Mucosa of stomach (tissue), 1 donor: ENCODE measurements around the gene ACP6.
"Not testable (repeated sequence)": the region's sequence is repeated elsewhere in the genome, so short reads cannot be mapped to it uniquely, and the experiment has no call there.

Experiments used
- H3K27me3 ChIP-seq: one replicate; pipeline ENCODE4 v1.7.0; 2013; ENCODE audit warnings: mild to moderate bottlenecking, low read length; ENCODE audit not compliant: control insufficient read depth, insufficient read depth
- H3K36me3 ChIP-seq: one replicate; pipeline ENCODE4 v1.7.0; 2013; ENCODE audit warnings: low read length; ENCODE audit not compliant: control insufficient read depth, insufficient read depth
- H3K4me1 ChIP-seq: one replicate; pipeline ENCODE4 v1.7.0; 2013; ENCODE audit warnings: mild to moderate bottlenecking, low read length; ENCODE audit not compliant: control insufficient read depth, insufficient read depth
- H3K4me3 ChIP-seq: one replicate; pipeline ENCODE4 v1.7.0; 2013; ENCODE audit warnings: low read length
- H3K9ac ChIP-seq: one replicate; pipeline ENCODE4 v1.7.0; 2013; ENCODE audit warnings: mild to moderate bottlenecking, low read length, moderate library complexity
- H3K9me3 ChIP-seq: one replicate; pipeline ENCODE4 v1.7.0; 2013; ENCODE audit warnings: mild to moderate bottlenecking, low read length, moderate library complexity; ENCODE audit not compliant: control insufficient read depth
- donor health status: Pancreatic carcinoma.

The ACP6 gene

DNA sequence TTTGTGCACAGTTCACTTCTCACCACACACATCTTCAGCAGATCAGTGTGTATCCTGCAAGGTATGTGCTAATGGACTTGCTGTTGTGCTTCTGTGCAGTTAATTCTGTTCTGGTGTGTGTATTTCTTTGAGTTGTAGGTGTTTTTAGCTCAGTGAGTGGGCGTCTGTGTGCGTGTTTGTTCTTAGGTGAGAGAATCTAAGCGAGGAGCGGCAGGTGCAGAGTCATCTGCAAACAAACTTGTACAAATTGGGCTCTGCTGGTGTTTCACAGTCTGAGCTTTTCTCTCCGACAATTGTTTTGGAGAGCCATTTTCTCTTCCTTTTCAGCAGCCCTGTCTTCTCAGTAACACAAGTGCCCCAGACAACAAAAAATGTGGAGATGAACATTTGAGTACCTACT is 43.6 kb downstream of the ACP6 start:
- Histone ChIP-seq H3K9me3 (no peaks in the 10 kb centered on the region), H3K9ac (no peak overlapping the region), H3K36me3 (no peaks in the 10 kb centered on the region), H3K27me3 (no peaks in the 10 kb centered on the region), H3K4me1 (peaks cover 7% of the 10 kb centered on the region), H3K4me3 (no peak overlapping the region)

DNA sequence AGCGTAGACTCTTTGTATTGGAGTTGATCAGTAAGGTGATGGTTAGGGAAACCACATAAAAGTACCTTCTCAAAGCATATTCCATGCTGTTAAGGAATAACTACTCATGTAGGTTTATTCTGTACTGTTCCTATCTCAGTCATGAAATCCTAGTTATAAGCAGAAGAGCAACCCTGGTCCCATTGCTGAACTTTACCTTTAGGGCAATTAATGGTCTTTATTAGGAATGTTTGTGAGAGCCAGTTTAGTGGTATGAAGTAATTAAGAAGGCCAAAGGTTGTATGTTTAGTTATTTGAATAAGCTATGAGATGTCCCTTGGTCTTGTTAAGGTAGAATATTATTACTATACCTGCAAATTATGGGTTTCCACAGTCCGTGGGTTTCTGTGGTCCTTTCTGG is 44.0 kb downstream of the ACP6 start:
- Histone ChIP-seq H3K4me1 (peaks cover 7% of the 10 kb centered on the region), H3K9ac (no peak overlapping the region), H3K9me3 (no peaks in the 10 kb centered on the region), H3K36me3 (no peaks in the 10 kb centered on the region), H3K4me3 (no peak overlapping the region), H3K27me3 (no peaks in the 10 kb centered on the region)

- Histone ChIP-seq H3K9me3 (no peaks in the 10 kb centered on the region), H3K9ac (no peak overlapping the region), H3K36me3 (no peaks in the 10 kb centered on the region), H3K4me1 (peaks cover 7% of the 10 kb centered on the region), H3K4me3 (no peak overlapping the region), H3K27me3 (no peaks in the 10 kb centered on the region)
These were observed 44.8 kb downstream of the ACP6 start for GRCh38 chr1:147625362-147625995.

- Histone ChIP-seq H3K9ac (no peak overlapping the region), H3K27me3 (no peaks in the 10 kb centered on the region), H3K4me3 (no peak overlapping the region), H3K9me3 (no peaks in the 10 kb centered on the region), H3K4me1 (peaks cover 7% of the 10 kb centered on the region), H3K36me3 (no peaks in the 10 kb centered on the region)
These were observed 45.8 kb downstream of the ACP6 start for GRCh38 chr1:147624529-147624928.

DNA sequence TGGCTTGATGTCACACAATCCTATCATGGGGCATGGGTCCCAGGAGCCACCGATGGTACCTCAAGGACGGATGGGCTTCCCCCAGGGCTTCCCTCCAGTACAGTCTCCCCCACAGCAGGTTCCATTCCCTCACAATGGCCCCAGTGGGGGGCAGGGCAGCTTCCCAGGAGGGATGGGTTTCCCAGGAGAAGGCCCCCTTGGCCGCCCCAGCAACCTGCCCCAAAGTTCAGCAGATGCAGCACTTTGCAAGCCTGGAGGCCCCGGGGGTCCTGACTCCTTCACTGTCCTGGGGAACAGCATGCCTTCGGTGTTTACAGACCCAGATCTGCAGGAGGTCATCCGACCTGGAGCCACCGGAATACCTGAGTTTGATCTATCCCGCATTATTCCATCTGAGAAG is 46.3 kb downstream of the ACP6 start:
- Histone ChIP-seq H3K27me3 (no peaks in the 10 kb centered on the region), H3K4me3 (no peak overlapping the region), H3K9ac (no peak overlapping the region), H3K4me1 (peaks cover 7% of the 10 kb centered on the region), H3K36me3 (no peaks in the 10 kb centered on the region), H3K9me3 (no peaks in the 10 kb centered on the region)

DNA sequence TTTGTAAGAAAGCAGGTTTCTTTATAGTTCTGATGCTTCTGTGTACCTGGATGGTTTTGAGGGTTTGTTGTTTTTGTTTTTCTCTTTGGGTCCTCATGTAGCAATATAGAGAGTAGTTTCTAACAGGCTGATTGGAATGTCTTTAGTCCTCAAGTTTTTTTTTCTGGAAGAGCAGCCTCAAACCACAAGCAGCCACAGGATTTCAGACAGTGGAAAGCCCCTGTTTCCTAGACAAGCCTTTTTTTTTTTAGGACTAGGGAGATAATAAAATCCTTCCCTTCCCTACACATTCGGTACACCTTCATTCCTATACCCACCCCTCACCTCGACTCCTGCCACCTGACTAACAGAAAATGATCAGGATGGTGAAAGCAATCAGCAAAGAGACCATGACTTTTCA is 47.6 kb downstream of the ACP6 start:
- Histone ChIP-seq H3K9me3 (no peaks in the 10 kb centered on the region), H3K4me3 (no peak overlapping the region), H3K36me3 (no peaks in the 10 kb centered on the region), H3K9ac (no peak overlapping the region), H3K4me1 (peaks cover 7% of the 10 kb centered on the region), H3K27me3 (no peaks in the 10 kb centered on the region)

GRCh38 chr1:147620543-147620942 is 49.8 kb downstream of the ACP6 start:
- no peak overlapping the region for H3K9ac ChIP-seq

GRCh38 chr1:147619741-147620140 is 50.6 kb downstream of the ACP6 start:
- Histone ChIP-seq H3K4me3 (no peak overlapping the region), H3K9me3 (no peaks in the 10 kb centered on the region), H3K27me3 (no peaks in the 10 kb centered on the region), H3K4me1 (no peaks in the 10 kb centered on the region), H3K9ac (no peak overlapping the region), H3K36me3 (no peaks in the 10 kb centered on the region)

More at GRCh38 chr1:147620543-147620942, 49.8 kb downstream of the ACP6 start:
- H3K9me3 ChIP-seq: no peaks in the 10 kb centered on the region
- H3K36me3 ChIP-seq: no peaks in the 10 kb centered on the region
- no peak overlapping the region for H3K4me3 ChIP-seq
- peaks cover 4% of the 10 kb centered on the region for H3K4me1 ChIP-seq
- no peaks in the 10 kb centered on the region for H3K27me3 ChIP-seq

DNA sequence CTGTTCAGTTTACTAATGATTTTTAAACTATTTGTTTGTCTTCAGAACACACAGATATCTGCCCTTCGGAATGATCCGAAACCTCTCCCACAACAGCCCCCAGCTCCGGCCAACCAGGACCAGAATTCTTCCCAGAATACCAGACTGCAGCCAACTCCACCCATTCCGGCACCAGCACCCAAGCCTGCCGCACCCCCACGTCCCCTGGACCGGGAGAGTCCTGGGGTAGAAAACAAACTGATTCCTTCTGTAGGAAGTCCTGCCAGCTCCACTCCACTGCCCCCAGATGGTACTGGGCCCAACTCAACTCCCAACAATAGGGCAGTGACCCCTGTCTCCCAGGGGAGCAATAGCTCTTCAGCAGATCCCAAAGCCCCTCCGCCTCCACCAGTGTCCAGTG is 51.6 kb downstream of the ACP6 start:
- Histone ChIP-seq H3K4me3 (no peak overlapping the region), H3K4me1 (no peaks in the 10 kb centered on the region), H3K36me3 (no peaks in the 10 kb centered on the region), H3K9ac (no peak overlapping the region), H3K9me3 (no peaks in the 10 kb centered on the region), H3K27me3 (no peaks in the 10 kb centered on the region)

DNA sequence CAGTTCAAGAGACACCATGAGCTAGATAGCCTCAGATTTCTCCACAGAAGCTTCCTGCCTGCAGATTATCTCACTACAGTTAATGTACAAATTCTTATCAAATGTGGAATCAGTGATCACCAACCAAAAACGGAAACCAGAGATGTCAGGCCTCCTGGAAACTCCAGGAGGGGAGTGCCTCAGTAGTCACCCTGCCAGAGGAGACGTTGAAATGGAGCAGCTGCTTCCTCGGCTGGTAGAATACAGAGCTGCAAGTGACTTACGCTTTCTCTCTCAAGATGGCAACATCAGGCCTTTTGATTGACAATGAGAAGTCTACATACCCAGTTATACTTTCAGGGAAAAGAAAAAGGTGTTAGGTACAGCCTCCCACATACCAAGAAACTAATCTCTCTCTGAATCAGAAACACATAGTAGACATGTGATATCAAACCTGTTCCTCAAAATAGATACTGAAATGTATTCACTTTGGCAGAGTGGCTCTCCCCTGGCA is 52.2 kb downstream of the ACP6 start:
- Histone ChIP-seq H3K9me3 (no peaks in the 10 kb centered on the region), H3K4me1 (no peaks in the 10 kb centered on the region), H3K9ac (no peak overlapping the region), H3K4me3 (no peak overlapping the region), H3K27me3 (no peaks in the 10 kb centered on the region), H3K36me3 (no peaks in the 10 kb centered on the region)

DNA sequence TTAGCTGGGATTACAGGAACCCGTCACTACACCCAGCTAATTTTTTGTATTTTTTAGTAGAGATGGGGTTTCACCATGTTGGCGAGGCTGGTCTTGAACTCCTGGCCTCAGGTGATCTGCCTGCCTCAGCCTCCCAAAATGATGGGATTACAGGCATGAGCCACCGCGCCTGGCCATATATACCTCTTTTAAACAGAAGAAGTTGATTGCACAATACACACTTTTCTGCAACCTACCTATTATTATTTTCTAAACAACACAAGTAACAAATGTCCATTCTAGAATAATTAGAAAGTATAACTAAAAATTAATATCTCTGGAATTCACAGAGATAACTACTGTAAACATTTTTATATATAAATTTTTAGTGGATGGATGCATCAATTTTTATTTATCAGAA is 55.4 kb downstream of the ACP6 start:
- H3K4me3 ChIP-seq, H3K9me3 ChIP-seq, H3K27me3 ChIP-seq, H3K9ac ChIP-seq, H3K4me1 ChIP-seq, H3K36me3 ChIP-seq: not testable (repeated sequence)

DNA sequence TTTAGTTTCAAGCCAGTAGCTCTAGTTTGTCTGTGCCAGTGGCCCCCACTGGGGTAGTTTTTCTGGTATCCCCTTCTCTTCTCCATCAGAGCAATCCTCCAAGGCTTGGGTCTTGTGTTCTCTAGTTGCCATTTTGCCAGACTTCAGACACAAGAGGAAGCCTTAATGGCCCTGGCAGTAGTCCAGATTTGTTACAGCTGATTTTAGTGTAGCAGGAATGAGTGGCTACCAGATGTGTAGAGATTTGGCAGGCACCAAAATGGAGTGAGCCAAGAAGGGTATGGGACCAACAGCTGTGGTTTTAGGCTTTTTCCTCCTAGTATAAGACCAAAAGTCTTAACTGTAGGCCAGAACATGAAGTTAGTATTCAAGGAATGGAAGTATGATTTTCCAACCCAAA is 56.8 kb downstream of the ACP6 start:
- Histone ChIP-seq H3K9me3 (no peaks in the 10 kb centered on the region), H3K4me3 (no peak overlapping the region), H3K36me3 (no peaks in the 10 kb centered on the region), H3K9ac (no peak overlapping the region), H3K27me3 (no peaks in the 10 kb centered on the region), H3K4me1 (no peaks in the 10 kb centered on the region)

DNA sequence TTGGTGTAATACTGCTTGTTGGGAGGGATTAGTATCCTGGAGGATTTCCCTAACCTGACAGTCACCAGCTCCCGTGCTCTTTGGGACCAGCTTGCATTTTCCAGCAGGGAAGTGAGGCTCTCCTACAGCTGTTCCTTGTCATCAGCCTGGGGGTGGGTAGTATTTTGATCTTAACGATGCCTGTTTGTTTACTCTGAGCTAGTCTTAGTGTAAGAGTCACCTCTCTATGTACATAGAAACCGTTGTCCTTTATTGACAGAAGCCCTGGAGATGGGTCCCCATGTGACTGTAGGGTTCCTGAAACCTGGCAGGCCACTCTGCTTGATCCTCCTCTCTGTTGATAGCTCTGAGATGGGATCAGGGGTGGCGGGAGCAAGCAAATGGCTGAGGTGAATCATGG is 58.0 kb downstream of the ACP6 start:
- no peak overlapping the region for H3K9ac ChIP-seq
- no peaks in the 10 kb centered on the region for H3K36me3 ChIP-seq
- no peaks in the 10 kb centered on the region for H3K9me3 ChIP-seq
- no peaks in the 10 kb centered on the region for H3K4me1 ChIP-seq
- H3K27me3 ChIP-seq: no peaks in the 10 kb centered on the region
- H3K4me3 ChIP-seq: no peak overlapping the region
